Neural progenitor cell (in vitro differentiated cells): Measurements from ENCODE around the gene EXOC4. TPM values are rescaled to one million over a fixed set of nuclear protein-coding genes. Genes with fewer than 3 reads are reported as not detected.

Source experiments
- DNase-seq: peaks from one replicate; pipeline ENCODE4 v3.0.0-alpha.2; 2016; ENCODE audit warnings: low spot score
- H2AFZ ChIP-seq: fragments of 200-600 bp; sonication (generic); replicated peaks from 2 replicates; pipeline ENCODE4 v1.6.1; 2016; ENCODE audit warnings: antibody characterized with exemption
- H3F3A ChIP-seq: fragments of 200-600 bp; sonication (generic); 2 replicates; pipeline ENCODE4 v1.6.1; 2016; ENCODE audit warnings: antibody characterized with exemption, low read depth
- H3K27ac ChIP-seq: fragments of 200-600 bp; sonication (generic); 2 replicates; pipeline ENCODE4 v1.5.1; 2016; ENCODE audit warnings: mild to moderate bottlenecking
- H3K27me3 ChIP-seq: fragments of 200-600 bp; sonication (generic); 2 replicates; pipeline ENCODE4 v1.6.1; 2016; ENCODE audit warnings: mild to moderate bottlenecking, moderate library complexity
- H3K36me3 ChIP-seq: fragments of 200-600 bp; sonication (generic); 2 replicates; pipeline ENCODE4 v1.5.1; 2016
- H3K4me1 ChIP-seq: fragments of 200-600 bp; sonication (generic); 2 replicates; pipeline ENCODE4 v1.6.1; 2016; ENCODE audit warnings: mixed run types
- H3K4me2 ChIP-seq: fragments of 200-600 bp; sonication (generic); 2 replicates; pipeline ENCODE4 v1.6.1; 2016
- H3K4me3 ChIP-seq: fragments of 200-600 bp; sonication (generic); 2 replicates; pipeline ENCODE4 v1.5.1; 2016
- H3K79me2 ChIP-seq: fragments of 200-600 bp; sonication (generic); 2 replicates; pipeline ENCODE4 v1.6.1; 2016; ENCODE audit warnings: low read depth
- H3K9ac ChIP-seq: fragments of 200-600 bp; sonication (generic); 2 replicates; pipeline ENCODE4 v1.6.1; 2016
- H3K9me3 ChIP-seq: fragments of 200-600 bp; sonication (generic); 2 replicates; pipeline ENCODE4 v1.5.1; 2016; ENCODE audit warnings: low read depth
- H4K20me1 ChIP-seq: fragments of 200-600 bp; sonication (generic); 2 replicates; pipeline ENCODE4 v1.6.1; 2016; ENCODE audit warnings: low read depth
- H3K27ac Mint-ChIP-seq: 3 replicates; pipeline ENCODE4 v1.8.0; 2021; ENCODE audit warnings: mixed read lengths
- H3K27me3 Mint-ChIP-seq: 2 replicates; pipeline ENCODE4 v1.8.0; 2022; ENCODE audit warnings: low read depth, mild to moderate bottlenecking, inconsistent platforms, moderate library complexity, mixed read lengths; ENCODE audit not compliant: insufficient read depth
- H3K36me3 Mint-ChIP-seq: 3 replicates; pipeline ENCODE4 v1.8.0; 2021; ENCODE audit warnings: mixed read lengths
- H3K4me1 Mint-ChIP-seq: 3 replicates; pipeline ENCODE4 v1.8.0; 2021; ENCODE audit warnings: mixed read lengths
- H3K4me3 Mint-ChIP-seq: 3 replicates; pipeline ENCODE4 v1.8.0; 2021; ENCODE audit warnings: mild to moderate bottlenecking, moderate library complexity, mixed read lengths
- H3K9me3 Mint-ChIP-seq: 3 replicates; pipeline ENCODE4 v1.8.0; 2020; ENCODE audit warnings: mixed read lengths
- CTCF ChIP-seq: fragments of 200-600 bp; sonication (generic); IDR thresholded peaks from 2 replicates; pipeline ENCODE4 v1.5.1; 2017; ENCODE audit warnings: antibody characterized with exemption, mild to moderate bottlenecking
- EZH2 ChIP-seq: fragments of 200-600 bp; sonication (generic); IDR thresholded peaks from 2 replicates; pipeline ENCODE4 v1.6.1; 2017; ENCODE audit warnings: antibody characterized with exemption, mild to moderate bottlenecking, moderate library complexity
- EZH2phosphoT487 ChIP-seq: fragments of 200-600 bp; sonication (generic); IDR thresholded peaks from 2 replicates; pipeline ENCODE4 v1.6.1; 2017; ENCODE audit warnings: antibody characterized with exemption
- total RNA-seq: library from RNA; depleted of rRNA; stranded (reverse); fragments of >200 nt; gene quantifications from 2 replicates; pipeline ENCODE4 v1.2.3, GENCODE V29; 2015; ENCODE audit warnings: low replicate concordance

Gene EXOC4
- total RNA-seq, 1 donor from 2014 or later: 129 TPM

GRCh38 chr7:133556553-133556952 is 303.7 kb downstream of the EXOC4 start:
- H3K4me3 Mint-ChIP-seq: no peak overlapping the region

GRCh38 chr7:133560900-133561299 is 308.0 kb downstream of the EXOC4 start:
- H3K36me3 Mint-ChIP-seq: no peaks in the 10 kb centered on the region
- H3K27ac Mint-ChIP-seq: no peak overlapping the region
- Histone ChIP-seq H3K79me2 (no peaks in the 10 kb centered on the region), H4K20me1 (no peaks in the 10 kb centered on the region), H3K9me3 (no peaks in the 10 kb centered on the region), H3K4me3 (no peak overlapping the region), H3K4me2 (no peak overlapping the region), H3K4me1 (no peaks in the 10 kb centered on the region), H3K27me3 (no peaks in the 10 kb centered on the region), H3F3A (no peaks in the 10 kb centered on the region), H3K27ac (no peak overlapping the region), H2AFZ (no peak overlapping the region), H3K9ac (no peak overlapping the region), H3K36me3 (no peaks in the 10 kb centered on the region)
- H3K4me1 Mint-ChIP-seq: no peaks in the 10 kb centered on the region
- no peaks in the 10 kb centered on the region for H3K9me3 Mint-ChIP-seq
- no peak for DNase-seq
- no peak overlapping the region for H3K4me3 Mint-ChIP-seq
- H3K27me3 Mint-ChIP-seq: peaks cover 2% of the 10 kb centered on the region
- TF ChIP-seq EZH2 (no peak), EZH2phosphoT487 (no peak), CTCF (no peak)

More at GRCh38 chr7:133556553-133556952, 303.7 kb downstream of the EXOC4 start:
- TF ChIP-seq CTCF (no peak), EZH2 (no peak), EZH2phosphoT487 (no peak)
- no peaks in the 10 kb centered on the region for H3F3A ChIP-seq
- no peaks in the 10 kb centered on the region for H3K36me3 ChIP-seq
- no peak overlapping the region for H3K4me2 ChIP-seq
- H3K79me2 ChIP-seq: no peaks in the 10 kb centered on the region
- H3K4me1 ChIP-seq: no peaks in the 10 kb centered on the region
- H3K4me3 ChIP-seq: no peak overlapping the region
- no peak overlapping the region for H3K9ac ChIP-seq
- H3K27me3 ChIP-seq: no peaks in the 10 kb centered on the region
- Mint-ChIP-seq H3K9me3 (no peaks in the 10 kb centered on the region), H3K36me3 (no peaks in the 10 kb centered on the region), H3K27ac (no peak overlapping the region), H3K27me3 (no peaks in the 10 kb centered on the region), H3K4me1 (no peaks in the 10 kb centered on the region)
- no peak overlapping the region for H3K27ac ChIP-seq
- H4K20me1 ChIP-seq: no peaks in the 10 kb centered on the region
- no peak overlapping the region for H2AFZ ChIP-seq
- DNase-seq: no peak
- H3K9me3 ChIP-seq: no peaks in the 10 kb centered on the region

- Mint-ChIP-seq H3K36me3 (no peaks in the 10 kb centered on the region), H3K27ac (no peak overlapping the region), H3K4me3 (no peak overlapping the region), H3K27me3 (peaks cover 2% of the 10 kb centered on the region), H3K9me3 (no peaks in the 10 kb centered on the region), H3K4me1 (no peaks in the 10 kb centered on the region)
- H2AFZ ChIP-seq: no peak overlapping the region
- no peaks in the 10 kb centered on the region for H4K20me1 ChIP-seq
- DNase-seq: no peak
- TF ChIP-seq EZH2phosphoT487 (no peak), CTCF (no peak), EZH2 (no peak)
- H3K9me3 ChIP-seq: no peaks in the 10 kb centered on the region
- no peak overlapping the region for H3K27ac ChIP-seq
- no peaks in the 10 kb centered on the region for H3K27me3 ChIP-seq
- no peaks in the 10 kb centered on the region for H3F3A ChIP-seq
- H3K79me2 ChIP-seq: no peaks in the 10 kb centered on the region
- no peak overlapping the region for H3K9ac ChIP-seq
- H3K4me3 ChIP-seq: no peak overlapping the region
- no peaks in the 10 kb centered on the region for H3K4me1 ChIP-seq
- H3K4me2 ChIP-seq: no peak overlapping the region
- H3K36me3 ChIP-seq: no peaks in the 10 kb centered on the region
Observed at GRCh38 chr7:133561396-133561795, 308.5 kb downstream of the EXOC4 start.
